GM19043 (cell line): Measurements from ENCODE around the gene GABRA6.

Experiments used
- ATAC-seq: cut with Tn5 transposase; IDR thresholded peaks from one replicate; pipeline ENCODE4 v1.9.1; 2021; ENCODE audit warnings: low read depth; ENCODE audit not compliant: unreplicated experiment

The GABRA6 gene

GRCh38 chr5:161751265-161751664 is 65.7 kb downstream of the GABRA6 start:
- ATAC-seq = no peak
